SW 1271 (cell line): ENCODE measurements around the gene PFKL.
"Not testable (repeated sequence)": the region's sequence is repeated elsewhere in the genome, so short reads cannot be mapped to it uniquely, and the experiment has no call there.

ENCODE experiments used
- DNase-seq, 2 experiments: peaks; one replicate each; lab custom pipeline; 2025; lab: John Stamatoyannopoulos, UW

PFKL gene

GRCh38 chr21:44344541-44345183 is 44.8 kb downstream of the PFKL start:
- no peak for DNase-seq

- no peak for DNase-seq
These were observed 45.6 kb downstream of the PFKL start for GRCh38 chr21:44345495-44345894.

GRCh38 chr21:44347911-44348451 is 48.1 kb downstream of the PFKL start:
- no peak for DNase-seq

- no peak for DNase-seq
These were observed 49.0 kb downstream of the PFKL start for GRCh38 chr21:44348861-44349260.

DNA sequence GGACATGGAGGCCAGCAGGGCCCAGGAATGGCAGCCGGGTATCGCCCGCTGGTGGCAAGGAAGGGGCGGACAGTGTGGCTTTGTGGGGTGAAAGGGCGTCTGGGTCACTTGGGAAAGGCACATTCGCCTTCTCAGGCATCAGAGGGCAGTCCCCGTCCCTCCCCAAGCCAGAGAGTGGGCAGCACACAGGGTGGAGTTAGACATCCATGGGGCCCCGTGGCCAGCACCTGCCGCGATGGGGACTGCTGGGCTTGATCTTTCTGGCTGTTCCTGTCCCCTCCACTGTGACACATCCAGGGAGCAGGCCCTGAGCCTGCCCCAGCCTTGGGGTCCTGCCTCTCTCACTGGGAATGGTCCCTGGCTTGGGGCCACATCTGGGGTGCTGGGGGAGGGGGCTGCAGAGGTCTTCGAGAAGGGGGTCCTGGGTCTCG is 49.6 kb downstream of the PFKL start:
- DNase-seq = no peak

GRCh38 chr21:44349847-44350772 is 50.3 kb downstream of the PFKL start:
- no peak for DNase-seq

DNA sequence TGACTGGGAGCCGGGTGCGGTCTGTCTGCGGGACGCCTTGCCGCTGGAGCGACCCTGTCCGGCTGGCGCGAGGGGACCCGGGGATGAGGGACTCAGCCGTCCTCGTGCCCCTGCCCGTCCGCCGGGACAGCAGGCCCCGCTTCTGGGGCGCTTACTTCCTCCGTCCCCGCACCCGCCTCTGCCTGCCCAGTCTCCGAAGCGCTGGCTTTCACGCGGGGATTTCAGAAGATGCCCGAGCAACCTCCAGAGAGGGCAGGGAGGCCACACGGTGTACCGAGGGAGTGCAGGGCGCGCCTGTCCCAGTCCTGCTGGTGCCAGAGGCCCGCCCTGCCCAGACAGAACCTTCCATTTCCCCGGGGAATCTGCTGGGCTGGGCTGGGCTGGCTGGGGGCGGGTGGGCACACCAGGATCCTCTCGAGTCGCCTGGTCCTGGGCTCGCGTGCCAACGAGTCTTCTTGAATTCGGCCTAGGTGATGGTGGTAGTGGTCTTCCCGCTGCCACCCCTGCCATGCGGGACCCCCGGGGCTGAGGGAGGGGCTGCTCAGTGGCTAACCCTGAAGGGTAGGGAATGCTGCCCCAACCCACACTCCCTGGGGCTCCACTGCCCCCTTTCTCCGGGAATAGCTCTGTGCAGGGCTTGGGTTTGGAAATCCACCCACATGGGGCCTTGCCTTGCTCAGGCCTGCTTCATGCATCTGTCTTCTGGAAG is 51.1 kb downstream of the PFKL start:
- no peak for DNase-seq

DNA sequence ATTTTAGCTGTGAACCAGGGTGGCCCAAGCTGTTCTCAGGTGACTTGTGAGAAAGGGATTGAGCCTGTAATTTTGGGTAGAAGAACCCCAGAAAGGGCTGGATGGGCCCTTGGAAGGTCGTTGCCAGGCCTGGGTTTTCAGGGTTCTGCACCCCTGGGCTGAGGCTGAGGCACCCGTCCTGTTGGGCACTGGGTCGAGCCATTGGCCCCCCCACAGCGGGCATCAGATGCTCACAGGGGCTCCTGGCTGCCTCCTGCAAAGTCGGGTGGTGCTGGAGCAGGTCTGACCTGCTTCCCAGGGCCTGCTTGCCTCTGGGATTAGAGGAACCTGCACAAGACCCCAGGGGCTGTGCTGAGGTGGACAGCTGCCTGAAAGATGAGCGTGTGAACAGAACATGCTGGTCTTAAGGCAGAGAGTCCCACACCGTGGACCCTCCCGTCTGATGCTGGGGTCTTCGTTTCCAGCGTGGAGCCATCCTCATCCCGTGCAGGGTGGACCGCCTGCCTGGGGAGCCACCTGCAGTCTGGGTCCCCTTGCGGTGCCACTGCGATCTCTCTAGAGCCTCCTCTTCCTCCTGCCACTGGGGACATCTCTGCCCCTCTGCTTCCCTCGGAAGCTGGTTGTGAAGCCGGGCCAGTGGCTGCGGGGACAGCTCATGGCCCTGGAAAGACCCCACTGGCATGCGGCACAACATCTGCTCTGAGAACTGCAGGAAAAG is 51.8 kb downstream of the PFKL start:
- DNase-seq = no peak

DNA sequence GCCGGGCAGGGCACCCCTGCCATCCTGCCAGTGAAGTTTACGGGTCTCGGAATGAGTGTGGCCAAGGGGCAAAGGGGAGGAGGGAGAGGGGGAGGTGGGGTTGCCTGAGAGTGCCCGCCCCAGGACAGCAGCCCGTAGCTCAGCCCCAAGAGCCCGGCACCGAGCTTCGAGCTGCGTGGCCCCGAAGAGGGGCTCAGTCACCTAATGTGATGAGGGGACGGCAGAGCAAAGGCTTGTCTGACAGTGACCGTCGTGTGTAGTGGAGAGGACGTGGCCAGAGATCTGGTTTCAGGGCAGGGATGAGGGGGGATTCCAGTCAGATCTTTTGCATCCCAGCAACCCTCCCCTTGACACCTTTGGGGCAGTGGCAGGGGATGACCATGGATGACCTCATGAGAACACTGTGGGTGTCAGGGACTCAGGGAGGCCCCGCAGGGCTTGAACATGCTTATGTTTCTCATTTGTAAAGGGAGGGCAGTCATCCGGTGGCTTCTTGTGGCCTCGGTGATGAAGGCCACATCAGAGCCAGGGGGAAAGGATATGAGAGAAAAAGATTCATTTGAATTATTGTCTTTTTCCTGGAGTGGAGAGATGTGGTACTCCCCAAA is 52.5 kb downstream of the PFKL start:
- DNase-seq = no peak

- no peak for DNase-seq
These were observed 53.5 kb downstream of the PFKL start, which contains the start of gene TRPM2 for GRCh38 chr21:44353191-44353970. TRPM2 (plus strand) TSS chr21:44353621; CDS start chr21:44353701, 80 bp downstream.

DNA sequence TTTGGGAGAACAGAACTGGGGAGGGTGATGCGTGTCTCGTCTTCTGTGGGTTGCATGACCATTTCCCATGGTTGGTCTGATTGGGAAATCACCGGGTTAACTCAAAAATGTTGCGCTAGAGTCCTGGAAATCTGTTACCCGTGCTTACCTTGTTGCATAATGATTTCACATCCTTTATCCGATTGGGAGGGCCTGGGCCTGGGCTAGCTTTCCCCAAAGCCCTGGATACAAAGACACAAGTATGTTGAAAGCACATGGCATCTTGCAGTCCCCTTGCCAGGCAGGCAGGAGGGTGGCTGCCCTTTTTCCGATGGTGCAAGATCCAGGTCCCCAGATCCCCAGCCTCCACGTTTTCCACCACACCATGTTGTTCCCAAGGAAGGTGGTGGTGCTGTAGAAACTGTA is 54.1 kb downstream of the PFKL start:
- no peak for DNase-seq

DNA sequence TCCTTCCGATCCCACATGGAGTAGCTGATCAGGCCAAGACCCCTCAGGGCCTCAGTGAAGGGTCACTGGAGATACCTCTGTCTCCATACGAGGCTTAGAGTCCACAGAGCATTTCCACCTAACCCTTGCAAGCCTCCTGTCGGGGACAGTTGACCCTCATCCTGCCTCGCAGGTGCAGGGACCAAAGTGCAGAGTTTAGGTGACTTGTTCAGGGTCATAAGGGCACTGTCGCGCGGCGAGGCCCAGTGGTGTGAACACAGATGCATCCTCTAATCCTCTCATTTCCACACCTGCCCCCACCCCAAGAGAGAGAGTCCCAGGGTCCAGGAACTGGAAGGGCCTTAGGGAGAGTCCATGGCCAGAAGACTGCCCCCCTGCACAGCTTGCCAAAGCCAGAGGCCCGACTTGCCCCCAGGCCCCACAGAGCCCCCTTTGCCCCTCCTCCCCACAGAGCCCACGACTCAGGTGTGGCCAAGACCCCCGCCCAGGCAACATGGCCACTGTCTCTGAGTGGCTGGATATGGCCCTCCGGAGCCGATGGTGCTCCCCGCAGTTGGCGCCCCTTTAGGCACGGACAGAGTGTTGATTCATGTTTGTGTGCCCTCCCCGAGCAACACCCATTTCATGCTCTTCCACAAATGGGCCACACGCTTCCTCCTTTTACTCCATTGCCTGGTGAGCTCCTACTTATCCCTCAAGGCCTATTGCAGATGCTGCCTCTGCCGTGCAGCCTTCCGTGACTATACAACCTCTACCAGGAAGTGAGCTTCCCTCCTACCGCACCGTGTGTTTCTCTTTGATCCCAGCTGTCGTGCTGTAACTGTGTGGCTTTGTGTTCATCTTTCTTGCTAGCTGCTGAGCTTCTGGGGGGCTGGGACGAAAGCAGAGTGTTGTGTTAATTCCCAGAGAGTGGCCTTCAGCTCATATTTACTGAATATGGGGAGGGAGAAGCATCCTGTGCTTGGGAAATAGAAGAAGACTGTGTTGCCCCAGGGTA is 55.2 kb downstream of the PFKL start:
- DNase-seq = no peak

GRCh38 chr21:44356160-44356559 is 56.3 kb downstream of the PFKL start:
- no peak for DNase-seq

DNA sequence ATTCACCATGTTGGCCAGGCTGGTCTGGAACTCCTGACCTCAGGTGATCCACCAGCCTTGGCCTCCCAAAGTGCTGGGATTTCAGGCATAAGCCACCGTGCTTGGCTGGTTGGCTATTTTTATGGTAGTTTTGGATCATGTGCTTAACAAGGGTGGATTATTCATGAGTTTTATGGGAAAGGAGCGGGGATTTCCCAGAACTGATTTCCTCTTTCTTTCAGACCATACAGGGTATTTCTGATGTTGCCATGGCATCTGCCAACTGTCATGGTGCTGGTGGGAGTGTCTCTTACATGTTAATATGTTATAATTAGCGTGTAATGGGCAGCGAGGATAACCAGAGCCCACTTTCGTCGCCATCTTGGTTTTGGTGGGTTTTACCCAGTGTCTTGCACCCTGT is 56.8 kb downstream of the PFKL start:
- DNase-seq = no peak

GRCh38 chr21:44357064-44357837 is 57.4 kb downstream of the PFKL start:
- no peak for DNase-seq

DNA sequence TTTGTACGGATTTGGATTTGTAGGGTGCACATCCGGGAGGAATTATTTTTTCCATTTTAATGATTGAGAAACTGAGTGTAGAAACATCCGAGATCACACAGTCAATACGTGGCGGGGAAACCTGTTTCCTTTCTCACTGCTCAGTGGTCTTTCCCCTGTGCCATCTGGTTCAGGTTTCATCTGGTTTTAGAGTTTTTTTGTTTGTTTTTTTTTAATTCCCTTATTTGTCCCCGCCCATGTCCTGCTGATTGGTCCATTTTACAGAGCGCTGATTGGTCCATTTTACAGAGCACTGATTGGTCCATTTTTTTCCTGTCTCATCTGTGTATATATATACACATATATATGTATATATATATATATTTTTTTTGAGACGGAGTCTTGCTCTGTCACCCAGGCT is 59.5 kb downstream of the PFKL start:
- DNase-seq = no peak

DNA sequence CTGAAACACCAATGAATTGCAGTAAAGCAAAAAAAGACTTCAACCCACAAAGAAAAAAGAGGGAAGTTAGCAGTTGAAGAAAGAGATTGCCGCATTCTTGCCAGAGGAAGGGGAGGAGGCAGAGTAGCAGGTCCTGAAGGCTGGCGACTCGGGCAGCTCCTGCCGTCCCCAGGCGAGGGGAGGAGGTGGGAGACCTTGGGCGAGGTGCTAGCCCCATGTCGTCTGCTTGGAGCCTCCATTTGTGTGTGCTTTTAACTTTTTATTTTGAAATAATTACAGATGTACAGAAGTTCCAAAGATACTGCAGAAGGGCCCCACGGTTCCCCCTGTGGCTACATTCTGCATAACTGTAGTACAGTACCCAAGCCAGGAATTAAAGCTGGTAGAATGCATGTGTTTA is 60.3 kb downstream of the PFKL start:
- no peak for DNase-seq

- not testable (repeated sequence) for DNase-seq
These were observed 62.0 kb downstream of the PFKL start for GRCh38 chr21:44361903-44362302.
